Activated CD4-positive, alpha-beta memory T cell treated with anti-CD3 and anti-CD28 coated beads for 36 hours (primary cell): ENCODE data around the gene SRPK2. TPM values are rescaled to one million over a fixed set of nuclear protein-coding genes. Genes with fewer than 3 reads are reported as not detected.
"Not testable (repeated sequence)": the region's sequence is repeated elsewhere in the genome, so short reads cannot be mapped to it uniquely, and the experiment has no call there.

Experiments
- CTCF ChIA-PET: fragments of 350-600 bp; sonication (Branson Sonifier 250); formaldehyde crosslinking; loops from one replicate; lab custom pipeline; 2021; ENCODE audit warnings: antibody characterized with exemption, inconsistent platforms; lab: Charles Lee
- POLR2A ChIA-PET: fragments of 350-600 bp; sonication (Branson Sonifier 250); formaldehyde crosslinking; loops from one replicate; lab custom pipeline; 2021; ENCODE audit warnings: antibody characterized with exemption; lab: Charles Lee
- DNase-seq: peaks from one replicate; pipeline ENCODE4 v3.0.0-alpha.2; 2020
- H3K27ac Mint-ChIP-seq: one replicate; pipeline ENCODE4 v1.8.0; 2021; ENCODE audit warnings: mixed read lengths
- H3K27me3 Mint-ChIP-seq: one replicate; pipeline ENCODE4 v1.8.0; 2021; ENCODE audit warnings: mixed read lengths
- H3K36me3 Mint-ChIP-seq: one replicate; pipeline ENCODE4 v1.8.0; 2021; ENCODE audit warnings: mixed read lengths
- H3K4me1 Mint-ChIP-seq: one replicate; pipeline ENCODE4 v1.8.0; 2021; ENCODE audit warnings: low read depth, mixed read lengths
- H3K4me3 Mint-ChIP-seq: one replicate; pipeline ENCODE4 v1.8.0; 2021; ENCODE audit warnings: mild to moderate bottlenecking, mixed read lengths
- H3K9me3 Mint-ChIP-seq: one replicate; pipeline ENCODE4 v1.8.0; 2021; ENCODE audit warnings: mixed read lengths
- intact Hi-C: fragments of 100-400 bp; cut with micrococcal nuclease; formaldehyde crosslinking; loops from one replicate; pipeline ENCODE4 v1.15.1; 2023
- total RNA-seq, 2 experiments: library from RNA; stranded (reverse); gene quantifications; one replicate each; pipeline ENCODE4 v1.2.3, GENCODE V29; 2021

SRPK2 gene
- total RNA-seq, 2 experiments from 2014 or later = 39.1 to 40.6 TPM

GRCh38 chr7:105277341-105277740 lies 111.4 kb downstream of the SRPK2 start:
- peaks cover 33% of the 10 kb centered on the region for H3K4me1 Mint-ChIP-seq
- DNase-seq = no peak
- peaks cover 2% of the 10 kb centered on the region for H3K36me3 Mint-ChIP-seq
- H3K4me3 Mint-ChIP-seq = no peak overlapping the region
- no peaks in the 10 kb centered on the region for H3K27me3 Mint-ChIP-seq
- ChIA-PET CTCF (no interaction called here), POLR2A (no interaction called here)
- intact Hi-C loops = no loop called here
- no peaks in the 10 kb centered on the region for H3K9me3 Mint-ChIP-seq
- no peak overlapping the region for H3K27ac Mint-ChIP-seq

GRCh38 chr7:105270117-105270516 lies 118.6 kb downstream of the SRPK2 start:
- Mint-ChIP-seq H3K4me3 (no peak overlapping the region), H3K27me3 (no peaks in the 10 kb centered on the region), H3K4me1 (peaks cover 52% of the 10 kb centered on the region), H3K9me3 (no peaks in the 10 kb centered on the region), H3K27ac (no peak overlapping the region), H3K36me3 (peaks cover 2% of the 10 kb centered on the region)
- POLR2A ChIA-PET = interaction anchor here (0.6 kb wide), 1 partner anchor 9 kb away, joined by 4 read pairs; no protein-coding TSS in a partner anchor
- DNase-seq = peak; percentile 14
- intact Hi-C loops = no loop called here
- CTCF ChIA-PET = no interaction called here

- H3K9me3 Mint-ChIP-seq = no peaks in the 10 kb centered on the region
- no peaks in the 10 kb centered on the region for H3K36me3 Mint-ChIP-seq
- peak overlapping the region; percentile 79 for H3K27ac Mint-ChIP-seq
- CTCF ChIA-PET = interaction anchor here (1.3 kb wide), 1 partner anchor 83 kb away, joined by 4 read pairs; no protein-coding TSS in a partner anchor
- H3K4me1 Mint-ChIP-seq = peaks cover 49% of the 10 kb centered on the region
- intact Hi-C loops = loop anchor here (1.0 to 5.0 kb wide), 3 partner anchors 20 to 78 kb away; no protein-coding TSS in a partner anchor
- H3K4me3 Mint-ChIP-seq = peak overlapping the region; percentile 74
- no peaks in the 10 kb centered on the region for H3K27me3 Mint-ChIP-seq
- POLR2A ChIA-PET = interaction anchor here (1.7 kb wide), 1 partner anchor 20 kb away, joined by 11 read pairs; no protein-coding TSS in a partner anchor
- no peak for DNase-seq
These were observed 119.3 kb downstream of the SRPK2 start for GRCh38 chr7:105269397-105269796.

- DNase-seq = no peak
- no peaks in the 10 kb centered on the region for H3K9me3 Mint-ChIP-seq
- no peaks in the 10 kb centered on the region for H3K36me3 Mint-ChIP-seq
- peak overlapping the region; percentile 74 for H3K4me3 Mint-ChIP-seq
- intact Hi-C loops = loop anchor here (1.0 to 5.0 kb wide), 4 partner anchors 21 to 79 kb away; no protein-coding TSS in a partner anchor
- H3K27me3 Mint-ChIP-seq = no peaks in the 10 kb centered on the region
- H3K4me1 Mint-ChIP-seq = peaks cover 52% of the 10 kb centered on the region
- ChIA-PET CTCF (interaction anchor here (0.7 to 1.5 kb wide), 4 partner anchors 16 to 84 kb away, joined by 3 to 5 read pairs (median 4); no protein-coding TSS in a partner anchor), POLR2A (interaction anchor here (0.8 to 1.7 kb wide), 3 partner anchors 21 to 84 kb away, joined by 3 to 11 read pairs (median 3); no protein-coding TSS in a partner anchor)
- peak overlapping the region; percentile 79 for H3K27ac Mint-ChIP-seq
These were observed 120.0 kb downstream of the SRPK2 start for GRCh38 chr7:105268511-105269392.

GRCh38 chr7:105268056-105268455 lies 120.7 kb downstream of the SRPK2 start:
- H3K4me1 Mint-ChIP-seq = peaks cover 55% of the 10 kb centered on the region
- intact Hi-C loops = loop anchor here (1.0 to 5.0 kb wide), 2 partner anchors 30 to 79 kb away; no protein-coding TSS in a partner anchor
- ChIA-PET POLR2A (interaction anchor here (0.8 to 1.7 kb wide), 3 partner anchors 22 to 85 kb away, joined by 3 to 11 read pairs (median 3); no protein-coding TSS in a partner anchor), CTCF (interaction anchor here (1.0 to 1.5 kb wide), 3 partner anchors 29 to 84 kb away, joined by 3 to 5 read pairs (median 4); no protein-coding TSS in a partner anchor)
- no peak overlapping the region for H3K4me3 Mint-ChIP-seq
- H3K36me3 Mint-ChIP-seq = no peaks in the 10 kb centered on the region
- H3K9me3 Mint-ChIP-seq = no peaks in the 10 kb centered on the region
- H3K27me3 Mint-ChIP-seq = no peaks in the 10 kb centered on the region
- DNase-seq = no peak
- peak overlapping the region; percentile 79 for H3K27ac Mint-ChIP-seq

GRCh38 chr7:105267244-105267643 lies 121.5 kb downstream of the SRPK2 start:
- Mint-ChIP-seq H3K4me3 (peak overlapping the region; percentile 59), H3K27me3 (no peaks in the 10 kb centered on the region), H3K36me3 (no peaks in the 10 kb centered on the region), H3K9me3 (no peaks in the 10 kb centered on the region), H3K27ac (peak overlapping the region; percentile 67), H3K4me1 (peaks cover 54% of the 10 kb centered on the region)
- no peak for DNase-seq
- intact Hi-C loops = loop anchor here (5.0 kb wide), 1 partner anchor 80 kb away; no protein-coding TSS in a partner anchor
- CTCF ChIA-PET = interaction anchor here (1.0 kb wide), 1 partner anchor 286 kb away, joined by 3 read pairs; no protein-coding TSS in a partner anchor
- POLR2A ChIA-PET = no interaction called here

GRCh38 chr7:105264707-105265106 lies 124.0 kb downstream of the SRPK2 start:
- no peak overlapping the region for H3K27ac Mint-ChIP-seq

GRCh38 chr7:105261689-105262088 lies 127.0 kb downstream of the SRPK2 start:
- no peak overlapping the region for H3K27ac Mint-ChIP-seq
- H3K36me3 Mint-ChIP-seq = peaks cover 16% of the 10 kb centered on the region
- ChIA-PET CTCF (no interaction called here), POLR2A (interaction anchor here (0.5 to 0.6 kb wide), 2 partner anchors 8 to 244 kb away, joined by 3 to 4 read pairs; no protein-coding TSS in a partner anchor)
- H3K27me3 Mint-ChIP-seq = no peaks in the 10 kb centered on the region
- intact Hi-C loops = no loop called here
- H3K4me3 Mint-ChIP-seq = no peak overlapping the region
- peaks cover 17% of the 10 kb centered on the region for H3K9me3 Mint-ChIP-seq
- H3K4me1 Mint-ChIP-seq = peaks cover 43% of the 10 kb centered on the region
- no peak for DNase-seq

More at GRCh38 chr7:105264707-105265106, 124.0 kb downstream of the SRPK2 start:
- H3K27me3 Mint-ChIP-seq = no peaks in the 10 kb centered on the region
- intact Hi-C loops = loop anchor here (5.0 kb wide), 1 partner anchor 83 kb away; no protein-coding TSS in a partner anchor
- CTCF ChIA-PET = no interaction called here
- POLR2A ChIA-PET = no interaction called here
- peaks cover 10% of the 10 kb centered on the region for H3K9me3 Mint-ChIP-seq
- H3K4me3 Mint-ChIP-seq = no peak overlapping the region
- peaks cover 45% of the 10 kb centered on the region for H3K4me1 Mint-ChIP-seq
- H3K36me3 Mint-ChIP-seq = peaks cover 10% of the 10 kb centered on the region
- DNase-seq = no peak

GRCh38 chr7:105260201-105260871 lies 128.4 kb downstream of the SRPK2 start:
- H3K36me3 Mint-ChIP-seq = peaks cover 16% of the 10 kb centered on the region
- intact Hi-C loops, POLR2A ChIA-PET, DNase-seq, CTCF ChIA-PET, H3K27ac Mint-ChIP-seq, H3K27me3 Mint-ChIP-seq, H3K4me3 Mint-ChIP-seq: not testable (repeated sequence)
- peaks cover 45% of the 10 kb centered on the region for H3K4me1 Mint-ChIP-seq
- H3K9me3 Mint-ChIP-seq = peaks cover 17% of the 10 kb centered on the region

GRCh38 chr7:105258919-105259318 lies 129.8 kb downstream of the SRPK2 start:
- intact Hi-C loops, CTCF ChIA-PET, H3K27ac Mint-ChIP-seq, POLR2A ChIA-PET, H3K4me3 Mint-ChIP-seq, H3K27me3 Mint-ChIP-seq, DNase-seq: not testable (repeated sequence)
- Mint-ChIP-seq H3K36me3 (peaks cover 17% of the 10 kb centered on the region), H3K4me1 (peaks cover 40% of the 10 kb centered on the region), H3K9me3 (peaks cover 17% of the 10 kb centered on the region)

GRCh38 chr7:105257338-105257737 lies 131.4 kb downstream of the SRPK2 start:
- DNase-seq = no peak
- peaks cover 40% of the 10 kb centered on the region for H3K4me1 Mint-ChIP-seq
- intact Hi-C loops = no loop called here
- peaks cover 17% of the 10 kb centered on the region for H3K9me3 Mint-ChIP-seq
- peaks cover 17% of the 10 kb centered on the region for H3K36me3 Mint-ChIP-seq
- ChIA-PET CTCF (no interaction called here), POLR2A (no interaction called here)
- no peak overlapping the region for H3K27ac Mint-ChIP-seq
- H3K4me3 Mint-ChIP-seq = no peak overlapping the region
- H3K27me3 Mint-ChIP-seq = no peaks in the 10 kb centered on the region
